Activated T-cell treated with anti-CD3 and anti-CD28 coated beads, Interleukin-2, amount 50 U/mL, for 72 hours (primary cell): ENCODE measurements around the gene SPINK1. TPM values are rescaled to one million over a fixed set of nuclear protein-coding genes. Genes with fewer than 3 reads are reported as not detected.

ENCODE experiments used
- ATAC-seq, 2 donors: fragments of 150-1000 bp; cut with Tn5 transposase; replicated peaks in 1 of 2; 2 replicates each; pipeline ENCODE4 v1.10.0; 2021; ENCODE audit warnings: moderate library complexity in 2 of 2, mild to moderate bottlenecking in 1 of 2
- DNase-seq, 2 donors: peaks; one replicate each; pipeline ENCODE4 v3.0.0; 2021 to 2022; ENCODE audit warnings: mixed read lengths in 1 of 2
- H3K27ac Mint-ChIP-seq: one replicate; pipeline ENCODE4 v1.8.0; 2022; ENCODE audit warnings: mild to moderate bottlenecking, moderate library complexity, mixed read lengths
- H3K27me3 Mint-ChIP-seq: one replicate; pipeline ENCODE4 v1.8.0; 2022; ENCODE audit warnings: low read depth, mixed read lengths
- H3K36me3 Mint-ChIP-seq, 2 donors: one replicate each; pipeline ENCODE4 v1.8.0; 2022; ENCODE audit warnings: mixed read lengths in 2 of 2, mild to moderate bottlenecking in 1 of 2; ENCODE audit not compliant: insufficient read depth in 2 of 2
- H3K4me1 Mint-ChIP-seq: one replicate; pipeline ENCODE4 v1.8.0; 2022; ENCODE audit warnings: low read depth, mixed read lengths
- H3K4me3 Mint-ChIP-seq, 2 donors: one replicate each; pipeline ENCODE4 v1.8.0; 2022; ENCODE audit warnings: mild to moderate bottlenecking in 2 of 2, mixed read lengths in 2 of 2, moderate library complexity in 2 of 2
- H3K9me3 Mint-ChIP-seq, 2 donors: one replicate each; pipeline ENCODE4 v1.8.0; 2022; ENCODE audit warnings: mixed read lengths in 2 of 2
- total RNA-seq, 2 donors: library from RNA; stranded (reverse); gene quantifications; one replicate each; pipeline ENCODE4 v1.2.3, GENCODE V29; 2022

The SPINK1 gene
- total RNA-seq, 2 donors from 2014 or later, result not detected

GRCh38 chr5:147786142-147786541 is 45.3 kb downstream of the SPINK1 start:
- no peak overlapping the region for H3K4me3 Mint-ChIP-seq
- H3K36me3 Mint-ChIP-seq, result no peaks in the 10 kb centered on the region
- no peaks in the 10 kb centered on the region for H3K27me3 Mint-ChIP-seq
- no peak overlapping the region for H3K27ac Mint-ChIP-seq
- DNase-seq (no peak), ATAC-seq (no peak)
- H3K4me1 Mint-ChIP-seq, result peaks cover 7% of the 10 kb centered on the region
- no peaks in the 10 kb centered on the region for H3K9me3 Mint-ChIP-seq

GRCh38 chr5:147784146-147784987 is 47.1 kb downstream of the SPINK1 start:
- DNase-seq, result no peak
- Mint-ChIP-seq H3K9me3 (no peaks in the 10 kb centered on the region), H3K27ac (no peak overlapping the region), H3K4me1 (peaks cover 15% of the 10 kb centered on the region), H3K4me3 (no peak overlapping the region), H3K36me3 (no peaks in the 10 kb centered on the region), H3K27me3 (no peaks in the 10 kb centered on the region)
- no peak for ATAC-seq

- Mint-ChIP-seq H3K36me3 (no peaks in the 10 kb centered on the region), H3K9me3 (no peaks in the 10 kb centered on the region), H3K27me3 (no peaks in the 10 kb centered on the region), H3K27ac (peak within 1 kb of the TSS; percentile 92), H3K4me1 (peaks cover 15% of the 10 kb centered on the region), H3K4me3 (peak within 1 kb of the TSS; percentile 91 to 94)
- ATAC-seq (peak; percentile 97 to 98), DNase-seq (peak; percentile 80 to 86)
Measured at GRCh38 chr5:147782110-147783028, 49.1 kb downstream of the SPINK1 start, which contains the start of gene JAKMIP2. Gene JAKMIP2 (minus strand): TSS chr5:147782728. CDS start chr5:147671806, 110,922 bp downstream.

- peak overlapping the region; percentile 92 for H3K27ac Mint-ChIP-seq
Measured at GRCh38 chr5:147780924-147781573, 50.4 kb downstream of the SPINK1 start.

GRCh38 chr5:147779694-147780093 is 51.8 kb downstream of the SPINK1 start:
- DNase-seq (no peak), ATAC-seq (no peak)
- no peaks in the 10 kb centered on the region for H3K27me3 Mint-ChIP-seq
- H3K36me3 Mint-ChIP-seq, result peaks cover 2% of the 10 kb centered on the region in 2 donors
- peak overlapping the region in 1 of 2 donors; percentile 94 for H3K4me3 Mint-ChIP-seq
- peaks cover 2 to 5% of the 10 kb centered on the region in 2 donors for H3K9me3 Mint-ChIP-seq
- peak overlapping the region; percentile 72 for H3K27ac Mint-ChIP-seq
- peaks cover 15% of the 10 kb centered on the region for H3K4me1 Mint-ChIP-seq

More at GRCh38 chr5:147780924-147781573, 50.4 kb downstream of the SPINK1 start:
- H3K4me1 Mint-ChIP-seq, result peaks cover 15% of the 10 kb centered on the region
- no peaks in the 10 kb centered on the region for H3K36me3 Mint-ChIP-seq
- ATAC-seq, result no peak
- peaks cover 2 to 5% of the 10 kb centered on the region in 2 donors for H3K9me3 Mint-ChIP-seq
- DNase-seq, result no peak
- H3K4me3 Mint-ChIP-seq, result peak overlapping the region; percentile 91 to 94
- H3K27me3 Mint-ChIP-seq, result no peaks in the 10 kb centered on the region

GRCh38 chr5:147776989-147777388 is 54.5 kb downstream of the SPINK1 start:
- ATAC-seq (no peak), DNase-seq (no peak)
- Mint-ChIP-seq H3K9me3 (peaks cover 2 to 5% of the 10 kb centered on the region in 2 donors), H3K4me3 (no peak overlapping the region), H3K4me1 (peaks cover 10% of the 10 kb centered on the region), H3K27ac (no peak overlapping the region), H3K36me3 (peaks cover 2% of the 10 kb centered on the region in 2 donors), H3K27me3 (no peaks in the 10 kb centered on the region)

Other genes with a start within 250 kb of the SPINK1 start
- gene JAKMIP2, start 48.9 kb downstream of the SPINK1 start, total RNA-seq, result 1 to 10 TPM; 1.2 to 6.3 TPM
- gene SCGB3A2, start 47.0 kb upstream of the SPINK1 start, total RNA-seq, result not detected
- not detected for gene C5orf46, start 74.9 kb upstream of the SPINK1 start, total RNA-seq
- gene SPINK5, start 232.3 kb upstream of the SPINK1 start, total RNA-seq, result not detected